ENCODE results near the gene PIBF1.

DNA sequence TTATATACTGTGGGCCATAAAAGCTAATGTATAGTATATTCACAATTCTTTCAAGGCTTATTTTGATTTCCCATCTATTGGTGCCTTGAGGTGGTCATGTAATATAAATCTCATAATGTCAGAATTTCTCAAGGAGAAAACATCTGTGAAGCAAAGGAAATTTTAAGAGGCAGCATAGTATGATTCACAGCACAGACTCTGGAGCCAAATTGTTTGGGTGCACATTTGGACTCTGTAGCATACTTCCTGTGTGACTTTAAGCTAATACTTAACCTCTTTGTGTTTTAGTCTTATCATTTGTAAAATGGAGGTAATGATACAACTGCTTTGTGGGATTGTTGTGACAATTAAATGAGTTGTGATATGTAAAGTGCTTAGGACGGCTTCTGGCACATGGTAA lies 67.6 kb downstream of the PIBF1 start:
- TF ChIP-seq, protein P1, sequence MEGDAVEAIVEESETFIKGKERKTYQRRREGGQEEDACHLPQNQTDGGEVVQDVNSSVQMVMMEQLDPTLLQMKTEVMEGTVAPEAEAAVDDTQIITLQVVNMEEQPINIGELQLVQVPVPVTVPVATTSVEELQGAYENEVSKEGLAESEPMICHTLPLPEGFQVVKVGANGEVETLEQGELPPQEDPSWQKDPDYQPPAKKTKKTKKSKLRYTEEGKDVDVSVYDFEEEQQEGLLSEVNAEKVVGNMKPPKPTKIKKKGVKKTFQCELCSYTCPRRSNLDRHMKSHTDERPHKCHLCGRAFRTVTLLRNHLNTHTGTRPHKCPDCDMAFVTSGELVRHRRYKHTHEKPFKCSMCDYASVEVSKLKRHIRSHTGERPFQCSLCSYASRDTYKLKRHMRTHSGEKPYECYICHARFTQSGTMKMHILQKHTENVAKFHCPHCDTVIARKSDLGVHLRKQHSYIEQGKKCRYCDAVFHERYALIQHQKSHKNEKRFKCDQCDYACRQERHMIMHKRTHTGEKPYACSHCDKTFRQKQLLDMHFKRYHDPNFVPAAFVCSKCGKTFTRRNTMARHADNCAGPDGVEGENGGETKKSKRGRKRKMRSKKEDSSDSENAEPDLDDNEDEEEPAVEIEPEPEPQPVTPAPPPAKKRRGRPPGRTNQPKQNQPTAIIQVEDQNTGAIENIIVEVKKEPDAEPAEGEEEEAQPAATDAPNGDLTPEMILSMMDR (IDR thresholded peaks at IDR 0.05): no peak
- no peak for TF ChIP-seq FOXJ3 (CRISPR knock-in tag; IDR thresholded peaks at IDR 0.05; ENCODE audit: borderline replicate concordance)
- TF ChIP-seq, protein P2, sequence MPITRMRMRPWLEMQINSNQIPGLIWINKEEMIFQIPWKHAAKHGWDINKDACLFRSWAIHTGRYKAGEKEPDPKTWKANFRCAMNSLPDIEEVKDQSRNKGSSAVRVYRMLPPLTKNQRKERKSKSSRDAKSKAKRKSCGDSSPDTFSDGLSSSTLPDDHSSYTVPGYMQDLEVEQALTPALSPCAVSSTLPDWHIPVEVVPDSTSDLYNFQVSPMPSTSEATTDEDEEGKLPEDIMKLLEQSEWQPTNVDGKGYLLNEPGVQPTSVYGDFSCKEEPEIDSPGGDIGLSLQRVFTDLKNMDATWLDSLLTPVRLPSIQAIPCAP (CRISPR knock-in tag; IDR thresholded peaks at IDR 0.05): no peak
- no peak for TF ChIP-seq NR1H2 (CRISPR knock-in tag; IDR thresholded peaks at IDR 0.05)
- TF ChIP-seq TEAD4 (CRISPR knock-in tag; IDR thresholded peaks at IDR 0.05): no peak
- TF ChIP-seq ZBTB21 (CRISPR knock-in tag; IDR thresholded peaks at IDR 0.05; ENCODE audit: borderline replicate concordance): no peak
- TF ChIP-seq JUN (CRISPR knock-in tag; IDR thresholded peaks at IDR 0.05): no peak
- TF ChIP-seq ELF4 (CRISPR knock-in tag; IDR thresholded peaks at IDR 0.05; ENCODE audit: low read depth): no peak
- TF ChIP-seq MYBL2 (CRISPR knock-in tag; IDR thresholded peaks at IDR 0.05): no peak
- TF ChIP-seq, protein P3, sequence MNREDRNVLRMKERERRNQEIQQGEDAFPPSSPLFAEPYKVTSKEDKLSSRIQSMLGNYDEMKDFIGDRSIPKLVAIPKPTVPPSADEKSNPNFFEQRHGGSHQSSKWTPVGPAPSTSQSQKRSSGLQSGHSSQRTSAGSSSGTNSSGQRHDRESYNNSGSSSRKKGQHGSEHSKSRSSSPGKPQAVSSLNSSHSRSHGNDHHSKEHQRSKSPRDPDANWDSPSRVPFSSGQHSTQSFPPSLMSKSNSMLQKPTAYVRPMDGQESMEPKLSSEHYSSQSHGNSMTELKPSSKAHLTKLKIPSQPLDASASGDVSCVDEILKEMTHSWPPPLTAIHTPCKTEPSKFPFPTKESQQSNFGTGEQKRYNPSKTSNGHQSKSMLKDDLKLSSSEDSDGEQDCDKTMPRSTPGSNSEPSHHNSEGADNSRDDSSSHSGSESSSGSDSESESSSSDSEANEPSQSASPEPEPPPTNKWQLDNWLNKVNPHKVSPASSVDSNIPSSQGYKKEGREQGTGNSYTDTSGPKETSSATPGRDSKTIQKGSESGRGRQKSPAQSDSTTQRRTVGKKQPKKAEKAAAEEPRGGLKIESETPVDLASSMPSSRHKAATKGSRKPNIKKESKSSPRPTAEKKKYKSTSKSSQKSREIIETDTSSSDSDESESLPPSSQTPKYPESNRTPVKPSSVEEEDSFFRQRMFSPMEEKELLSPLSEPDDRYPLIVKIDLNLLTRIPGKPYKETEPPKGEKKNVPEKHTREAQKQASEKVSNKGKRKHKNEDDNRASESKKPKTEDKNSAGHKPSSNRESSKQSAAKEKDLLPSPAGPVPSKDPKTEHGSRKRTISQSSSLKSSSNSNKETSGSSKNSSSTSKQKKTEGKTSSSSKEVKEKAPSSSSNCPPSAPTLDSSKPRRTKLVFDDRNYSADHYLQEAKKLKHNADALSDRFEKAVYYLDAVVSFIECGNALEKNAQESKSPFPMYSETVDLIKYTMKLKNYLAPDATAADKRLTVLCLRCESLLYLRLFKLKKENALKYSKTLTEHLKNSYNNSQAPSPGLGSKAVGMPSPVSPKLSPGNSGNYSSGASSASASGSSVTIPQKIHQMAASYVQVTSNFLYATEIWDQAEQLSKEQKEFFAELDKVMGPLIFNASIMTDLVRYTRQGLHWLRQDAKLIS (CRISPR knock-in tag; IDR thresholded peaks at IDR 0.05; ENCODE audit: borderline replicate concordance): no peak
- TF ChIP-seq, protein P4, sequence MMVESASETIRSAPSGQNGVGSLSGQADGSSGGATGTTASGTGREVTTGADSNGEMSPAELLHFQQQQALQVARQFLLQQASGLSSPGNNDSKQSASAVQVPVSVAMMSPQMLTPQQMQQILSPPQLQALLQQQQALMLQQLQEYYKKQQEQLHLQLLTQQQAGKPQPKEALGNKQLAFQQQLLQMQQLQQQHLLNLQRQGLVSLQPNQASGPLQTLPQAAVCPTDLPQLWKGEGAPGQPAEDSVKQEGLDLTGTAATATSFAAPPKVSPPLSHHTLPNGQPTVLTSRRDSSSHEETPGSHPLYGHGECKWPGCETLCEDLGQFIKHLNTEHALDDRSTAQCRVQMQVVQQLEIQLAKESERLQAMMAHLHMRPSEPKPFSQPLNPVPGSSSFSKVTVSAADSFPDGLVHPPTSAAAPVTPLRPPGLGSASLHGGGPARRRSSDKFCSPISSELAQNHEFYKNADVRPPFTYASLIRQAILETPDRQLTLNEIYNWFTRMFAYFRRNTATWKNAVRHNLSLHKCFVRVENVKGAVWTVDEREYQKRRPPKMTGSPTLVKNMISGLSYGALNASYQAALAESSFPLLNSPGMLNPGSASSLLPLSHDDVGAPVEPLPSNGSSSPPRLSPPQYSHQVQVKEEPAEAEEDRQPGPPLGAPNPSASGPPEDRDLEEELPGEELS (CRISPR knock-in tag; IDR thresholded peaks at IDR 0.05): no peak
- no peak for TF ChIP-seq CREM (CRISPR knock-in tag; IDR thresholded peaks at IDR 0.05)

All from WTC11 (cell line).